BLaER1 (cell line): Measurements from ENCODE around the gene KDSR.
"Not testable (repeated sequence)": the region's sequence is repeated elsewhere in the genome, so short reads cannot be mapped to it uniquely, and the experiment has no call there.

Experiments
- H3K27ac ChIP-seq: shearing (Covaris generic); formaldehyde crosslinking; 2 replicates; pipeline ENCODE4 v1.8.1; 2022
- H3K27me3 ChIP-seq: shearing (Covaris generic); formaldehyde crosslinking; 2 replicates; pipeline ENCODE4 v1.8.1; 2022
- H3K36me3 ChIP-seq: shearing (Covaris generic); formaldehyde crosslinking; 2 replicates; pipeline ENCODE4 v1.8.1; 2022
- H3K4me1 ChIP-seq: shearing (Covaris generic); formaldehyde crosslinking; 2 replicates; pipeline ENCODE4 v1.8.1; 2022
- H3K4me2 ChIP-seq: shearing (Covaris generic); formaldehyde crosslinking; 2 replicates; pipeline ENCODE4 v1.8.1; 2022
- H3K4me3 ChIP-seq: shearing (Covaris generic); formaldehyde crosslinking; 2 replicates; pipeline ENCODE4 v1.8.1; 2022
- H3K9ac ChIP-seq: shearing (Covaris generic); formaldehyde crosslinking; 2 replicates; pipeline ENCODE4 v1.8.1; 2022
- H3K9me3 ChIP-seq: shearing (Covaris generic); formaldehyde crosslinking; 2 replicates; pipeline ENCODE4 v1.8.1; 2022
- H4K20me1 ChIP-seq: shearing (Covaris generic); formaldehyde crosslinking; 2 replicates; pipeline ENCODE4 v1.8.1; 2022
- Cebpa-rat ChIP-seq: shearing (Covaris generic); IDR thresholded peaks from 2 replicates; pipeline ENCODE4 v1.8.1; 2022

Gene KDSR

GRCh38 chr18:63366213-63367052 is 573 bp downstream of the KDSR start:
- Histone ChIP-seq H3K36me3 (peaks cover 18% of the 10 kb centered on the region), H3K9ac (peak overlapping the region; percentile 91), H4K20me1 (peaks cover 37% of the 10 kb centered on the region), H3K4me2 (peak overlapping the region; percentile 95), H3K4me1 (peaks cover 34% of the 10 kb centered on the region), H3K9me3 (peaks cover 7% of the 10 kb centered on the region), H3K27ac (peak overlapping the region; percentile 82), H3K27me3 (no peaks in the 10 kb centered on the region), H3K4me3 (peak overlapping the region; percentile 97)
- TF ChIP-seq Cebpa-rat, result no peak

GRCh38 chr18:63365876-63366212 is 1.2 kb downstream of the KDSR start:
- peaks cover 23% of the 10 kb centered on the region for H3K36me3 ChIP-seq
- H3K4me2 ChIP-seq, result peak overlapping the region; percentile 95
- no peak overlapping the region for H3K27ac ChIP-seq
- H3K27me3 ChIP-seq, result no peaks in the 10 kb centered on the region
- H3K9ac ChIP-seq, result peak overlapping the region; percentile 91
- H4K20me1 ChIP-seq, result peaks cover 37% of the 10 kb centered on the region
- peaks cover 34% of the 10 kb centered on the region for H3K4me1 ChIP-seq
- H3K9me3 ChIP-seq, result peaks cover 7% of the 10 kb centered on the region
- no peak for TF ChIP-seq Cebpa-rat
- H3K4me3 ChIP-seq, result peak overlapping the region; percentile 97

GRCh38 chr18:63363951-63364350 is 3.1 kb downstream of the KDSR start:
- H3K4me2 ChIP-seq, result peak overlapping the region; percentile 95
- peaks cover under 1% of the 10 kb centered on the region; the same call in 1 of the 2 replicates for H3K9me3 ChIP-seq
- no peak overlapping the region for H3K9ac ChIP-seq
- peaks cover 37% of the 10 kb centered on the region for H4K20me1 ChIP-seq
- no peak for TF ChIP-seq Cebpa-rat
- no peak overlapping the region for H3K4me3 ChIP-seq
- peaks cover 36% of the 10 kb centered on the region for H3K36me3 ChIP-seq
- peaks cover 34% of the 10 kb centered on the region for H3K4me1 ChIP-seq
- H3K27me3 ChIP-seq, result no peaks in the 10 kb centered on the region
- H3K27ac ChIP-seq, result no peak overlapping the region

- H3K4me3 ChIP-seq, H3K27ac ChIP-seq, H3K27me3 ChIP-seq, H3K9me3 ChIP-seq, H3K4me2 ChIP-seq, H3K9ac ChIP-seq: not testable (repeated sequence)
- H3K36me3 ChIP-seq, result peaks cover 42% of the 10 kb centered on the region
- H3K4me1 ChIP-seq, result peaks cover 33% of the 10 kb centered on the region
- peaks cover 37% of the 10 kb centered on the region for H4K20me1 ChIP-seq
Observed at GRCh38 chr18:63363420-63363819, 3.6 kb downstream of the KDSR start.

GRCh38 chr18:63356272-63356896 is 10.6 kb downstream of the KDSR start:
- H3K27ac ChIP-seq, result no peak overlapping the region
- no peaks in the 10 kb centered on the region for H3K9me3 ChIP-seq
- peaks cover 94% of the 10 kb centered on the region for H3K36me3 ChIP-seq
- no peak for TF ChIP-seq Cebpa-rat
- no peak overlapping the region for H3K4me3 ChIP-seq
- H3K4me1 ChIP-seq, result no peaks in the 10 kb centered on the region
- no peak overlapping the region for H3K9ac ChIP-seq
- H4K20me1 ChIP-seq, result no peaks in the 10 kb centered on the region
- H3K4me2 ChIP-seq, result no peak overlapping the region
- H3K27me3 ChIP-seq, result no peaks in the 10 kb centered on the region

GRCh38 chr18:63350230-63350629 is 16.8 kb downstream of the KDSR start:
- Histone ChIP-seq H3K9me3 (no peaks in the 10 kb centered on the region), H3K9ac (no peak overlapping the region), H4K20me1 (0 out of 2 replicates have a peak, but pooled peaks cover 4% of the 10 kb centered on the region), H3K4me1 (0 out of 2 replicates have a peak, but pooled peaks cover 3% of the 10 kb centered on the region), H3K4me3 (no peak overlapping the region), H3K36me3 (peaks cover 98% of the 10 kb centered on the region), H3K4me2 (no peak overlapping the region), H3K27me3 (no peaks in the 10 kb centered on the region), H3K27ac (no peak overlapping the region)
- no peak for TF ChIP-seq Cebpa-rat

- H3K9me3 ChIP-seq, result no peaks in the 10 kb centered on the region
- H3K4me2 ChIP-seq, result no peak overlapping the region
- H4K20me1 ChIP-seq, result 0 out of 2 replicates have a peak, but pooled peaks cover 6% of the 10 kb centered on the region
- 0 out of 2 replicates have a peak, but pooled peaks cover 5% of the 10 kb centered on the region for H3K4me1 ChIP-seq
- no peak for TF ChIP-seq Cebpa-rat
- peaks cover 98% of the 10 kb centered on the region for H3K36me3 ChIP-seq
- no peak overlapping the region for H3K4me3 ChIP-seq
- no peak overlapping the region for H3K9ac ChIP-seq
- H3K27me3 ChIP-seq, result no peaks in the 10 kb centered on the region
- H3K27ac ChIP-seq, result no peak overlapping the region
Observed at GRCh38 chr18:63348508-63349136, 18.4 kb downstream of the KDSR start.

- Histone ChIP-seq H3K27ac (no peak overlapping the region), H3K4me3 (no peak overlapping the region), H3K27me3 (no peaks in the 10 kb centered on the region), H3K4me2 (no peak overlapping the region), H3K9ac (no peak overlapping the region), H3K36me3 (peaks cover 98% of the 10 kb centered on the region), H3K9me3 (no peaks in the 10 kb centered on the region), H3K4me1 (0 out of 2 replicates have a peak, but pooled peaks cover 5% of the 10 kb centered on the region), H4K20me1 (0 out of 2 replicates have a peak, but pooled peaks cover 6% of the 10 kb centered on the region)
- no peak for TF ChIP-seq Cebpa-rat
Observed at GRCh38 chr18:63346480-63347183, 20.4 kb downstream of the KDSR start.

GRCh38 chr18:63346031-63346430 is 21.0 kb downstream of the KDSR start:
- Histone ChIP-seq H3K4me3 (no peak overlapping the region), H4K20me1 (0 out of 2 replicates have a peak, but pooled peaks cover 6% of the 10 kb centered on the region), H3K27ac (no peak overlapping the region), H3K4me1 (0 out of 2 replicates have a peak, but pooled peaks cover 5% of the 10 kb centered on the region), H3K36me3 (peaks cover 92% of the 10 kb centered on the region), H3K9me3 (no peaks in the 10 kb centered on the region), H3K27me3 (no peaks in the 10 kb centered on the region), H3K9ac (no peak overlapping the region), H3K4me2 (no peak overlapping the region)
- no peak for TF ChIP-seq Cebpa-rat
